Cardiac muscle cell (in vitro differentiated cells and primary cell): ENCODE results near the gene SPIN2B. TPM values are rescaled to one million over a fixed set of nuclear protein-coding genes. Genes with fewer than 3 reads are reported as not detected.
A peak's percentile ranks its signal among the peaks of the same experiment; 100 is the strongest.

ENCODE experiments used
- DNase-seq, 2 donors: peaks; one replicate each; pipeline versions ENCODE4 v3.0.0 to v3.0.0-alpha.2; 2010 to 2017; ENCODE audit warnings: low read depth in 1 of 2, low spot score in 1 of 2
- H3K27ac ChIP-seq: fragments of 200-600 bp; sonication (generic); 2 replicates; pipeline ENCODE4 v1.5.1; 2016
- H3K27me3 ChIP-seq: fragments of 200-600 bp; sonication (generic); 2 replicates; pipeline ENCODE4 v1.6.0; 2016; ENCODE audit warnings: control low read depth
- H3K36me3 ChIP-seq: fragments of 200-600 bp; sonication (generic); 2 replicates; pipeline ENCODE4 v1.5.1; 2016; ENCODE audit warnings: control low read depth
- H3K4me1 ChIP-seq: fragments of 200-600 bp; sonication (generic); 2 replicates; pipeline ENCODE4 v1.8.1; 2017; ENCODE audit warnings: low read depth, mild to moderate bottlenecking, mixed run types
- H3K4me3 ChIP-seq: fragments of 200-600 bp; sonication (generic); 2 replicates; pipeline ENCODE4 v1.5.1; 2016; ENCODE audit warnings: mild to moderate bottlenecking
- H3K9me3 ChIP-seq: fragments of 200-600 bp; sonication (generic); 2 replicates; pipeline ENCODE4 v1.5.1; 2017; ENCODE audit warnings: low read depth, mild to moderate bottlenecking, control low read depth
- CTCF ChIP-seq: IDR thresholded peaks from 2 replicates; pipeline ENCODE4 v1.5.1; 2012; ENCODE audit warnings: low read depth, mild to moderate bottlenecking, low read length
- polyA plus RNA-seq: library from polyadenylated mRNA; unstranded; fragments of >200 nt; fragmentation: Nextera tagmentation; extraction: Ambion mirVana; gene quantifications from 2 replicates; pipeline ENCODE4 v1.2.1, GENCODE V29; 2016
- total RNA-seq: library from RNA; depleted of rRNA; stranded (reverse); fragments of >200 nt; gene quantifications from 2 replicates; pipeline ENCODE4 v1.2.3, GENCODE V29; 2016

The SPIN2B gene
- total and polyA plus RNA-seq, 2 experiments from 2014 or later, result 20.8 to 41.8 TPM

- Histone ChIP-seq H3K36me3 (no peaks in the 10 kb centered on the region), H3K4me1 (no peaks in the 10 kb centered on the region), H3K27me3 (no peaks in the 10 kb centered on the region), H3K9me3 (no peaks in the 10 kb centered on the region), H3K27ac (no peak overlapping the region), H3K4me3 (no peak overlapping the region)
- DNase-seq, result no peak
- no peak for TF ChIP-seq CTCF
Measured at GRCh38 chrX:57074458-57074857, 46.9 kb downstream of the SPIN2B start.

GRCh38 chrX:57070185-57070984 is 51.0 kb downstream of the SPIN2B start:
- no peaks in the 10 kb centered on the region for H3K36me3 ChIP-seq
- H3K9me3 ChIP-seq, result no peaks in the 10 kb centered on the region
- no peaks in the 10 kb centered on the region for H3K4me1 ChIP-seq
- no peak overlapping the region for H3K4me3 ChIP-seq
- peak in 1 of 2 donors; percentile 30 for DNase-seq
- H3K27me3 ChIP-seq, result no peaks in the 10 kb centered on the region
- no peak overlapping the region for H3K27ac ChIP-seq
- no peak for TF ChIP-seq CTCF

Other genes starting within 250 kb of the SPIN2B start
- 15.4 and 16.6 TPM in 2 replicates for gene SPIN3, start 126.0 kb downstream of the SPIN2B start, total RNA-seq
- gene SPIN3, start 126.0 kb downstream of the SPIN2B start, polyA plus RNA-seq, result 19.8 and 22.2 TPM in 2 replicates
- 0.51 and 1.3 TPM in 2 replicates for gene SPIN2A, start 15.8 kb upstream of the SPIN2B start, total RNA-seq
- gene SPIN2A, start 15.8 kb upstream of the SPIN2B start, polyA plus RNA-seq, result 2.3 and 2.5 TPM in 2 replicates
- gene FAAH2, start 165.2 kb upstream of the SPIN2B start, total RNA-seq, result 1.5 and 4.4 TPM in 2 replicates
- 2.0 and 3.6 TPM in 2 replicates for gene FAAH2, start 165.2 kb upstream of the SPIN2B start, polyA plus RNA-seq